Measurements from ENCODE around the gene CHST15. TPM values are rescaled to one million over a fixed set of nuclear protein-coding genes. Genes with fewer than 3 reads are reported as not detected.
A peak's percentile ranks its signal among the peaks of the same experiment; 100 is the strongest.
"Not testable (repeated sequence)": the region's sequence is repeated elsewhere in the genome, so short reads cannot be mapped to it uniquely, and the experiment has no call there.

Gene CHST15
- total RNA-seq, 4 donors from 2014 or later: 4.0 to 23.0 (median 13.8) TPM

GRCh38 chr10:124100124-124100523 is 6.7 kb upstream of the CHST15 start:
- TF ChIP-seq POLR2A (IDR thresholded peaks at IDR 0.05): no peak
- TF ChIP-seq CTCF (IDR thresholded peaks at IDR 0.05): no peak
- DNase-seq: no peak
- intact Hi-C loops (cut with DNase I): no loop called here
- H3K27ac ChIP-seq: no peak overlapping the region
- no peak overlapping the region for H3K4me3 ChIP-seq
- H3K4me1 ChIP-seq: peaks cover 7 to 32% (median 14%) of the 10 kb centered on the region in 3 donors
- no peaks in the 10 kb centered on the region for H3K9me3 ChIP-seq
- WGBS, 2 donors: 89 to 92% methylated on average over 5 of the region's 5 CpGs
- no peaks in the 10 kb centered on the region for H3K36me3 ChIP-seq
- H3K27me3 ChIP-seq: peaks cover 0 to 11% (median 0%) of the 10 kb centered on the region in 4 donors

GRCh38 chr10:124099604-124100003 is 6.2 kb upstream of the CHST15 start:
- DNase-seq: no peak
- WGBS, 2 donors: 29 to 69% methylated on average over 2 to 4 of the region's 4 CpGs
- intact Hi-C loops (cut with DNase I): no loop called here
- no peaks in the 10 kb centered on the region for H3K36me3 ChIP-seq
- no peak overlapping the region for H3K4me3 ChIP-seq
- peaks cover 0 to 11% (median 0%) of the 10 kb centered on the region in 4 donors for H3K27me3 ChIP-seq
- TF ChIP-seq POLR2A (IDR thresholded peaks at IDR 0.05) (no peak), CTCF (IDR thresholded peaks at IDR 0.05) (no peak)
- peaks cover 8 to 32% (median 13%) of the 10 kb centered on the region in 3 donors for H3K4me1 ChIP-seq
- no peak overlapping the region for H3K27ac ChIP-seq
- no peaks in the 10 kb centered on the region for H3K9me3 ChIP-seq

GRCh38 chr10:124098575-124098974 is 5.2 kb upstream of the CHST15 start:
- Histone ChIP-seq H3K4me3 (no peak overlapping the region), H3K9me3 (no peaks in the 10 kb centered on the region), H3K4me1 (peaks cover 4 to 38% (median 19%) of the 10 kb centered on the region in 3 donors), H3K36me3 (no peaks in the 10 kb centered on the region), H3K27me3 (peaks cover 0 to 21% (median 0%) of the 10 kb centered on the region in 4 donors), H3K27ac (no peak overlapping the region)
- TF ChIP-seq POLR2A (IDR thresholded peaks at IDR 0.05) (no peak), CTCF (IDR thresholded peaks at IDR 0.05) (no peak)
- 73 to 78% methylated on average over 10 of the region's 10 CpGs for WGBS, 2 donors
- DNase-seq: no peak
- intact Hi-C loops (cut with DNase I): no loop called here

GRCh38 chr10:124097883-124098282 is 4.5 kb upstream of the CHST15 start:
- Histone ChIP-seq H3K9me3 (no peaks in the 10 kb centered on the region), H3K27ac (no peak overlapping the region), H3K36me3 (no peaks in the 10 kb centered on the region), H3K4me1 (peaks cover 4 to 43% (median 19%) of the 10 kb centered on the region in 3 donors), H3K27me3 (peaks cover 0 to 28% (median 0%) of the 10 kb centered on the region in 4 donors), H3K4me3 (no peak overlapping the region)
- WGBS, 2 donors: 45 to 65% methylated on average over 10 of the region's 10 CpGs
- TF ChIP-seq CTCF (IDR thresholded peaks at IDR 0.05) (no peak), POLR2A (IDR thresholded peaks at IDR 0.05) (no peak)
- intact Hi-C loops (cut with DNase I): no loop called here
- no peak for DNase-seq

- no peaks in the 10 kb centered on the region for H3K9me3 ChIP-seq
- no peaks in the 10 kb centered on the region for H3K36me3 ChIP-seq
- DNase-seq: no peak
- H3K4me3 ChIP-seq: no peak overlapping the region
- 78 to 88% methylated on average over 1 to 2 of the region's 2 CpGs for WGBS, 2 donors
- H3K27me3 ChIP-seq: peaks cover 0 to 42% (median 0%) of the 10 kb centered on the region in 4 donors
- peaks cover 4 to 54% (median 22%) of the 10 kb centered on the region in 3 donors for H3K4me1 ChIP-seq
- intact Hi-C loops (cut with DNase I): no loop called here
- TF ChIP-seq CTCF (IDR thresholded peaks at IDR 0.05) (no peak), POLR2A (IDR thresholded peaks at IDR 0.05) (no peak)
- H3K27ac ChIP-seq: no peak overlapping the region
Observed at GRCh38 chr10:124096494-124096893, 3.1 kb upstream of the CHST15 start.

GRCh38 chr10:124095801-124096200 is 2.4 kb upstream of the CHST15 start:
- Histone ChIP-seq H3K4me1 (peaks cover 5 to 56% (median 26%) of the 10 kb centered on the region in 3 donors), H3K27me3 (peaks cover 0 to 49% (median 0%) of the 10 kb centered on the region in 4 donors), H3K27ac (peak overlapping the region in 1 of 4 donors; percentile 94)
- DNase-seq; H3K9me3 ChIP-seq; H3K36me3 ChIP-seq; intact Hi-C loops (cut with DNase I); H3K4me3 ChIP-seq: not testable (repeated sequence)
- 72 to 75% methylated on average over 11 to 16 of the region's 16 CpGs for whole genome bisulfite sequencing, 2 donors
